ENCODE data around the gene CLEC20A.

GRCh38 chr1:178532392-178532791, 35.6 kb upstream of the CLEC20A start:
- peak; percentile 99 for TF ChIP-seq CTCF (IDR thresholded peaks at IDR 0.05)
- no peak for TF ChIP-seq ZFX (IDR thresholded peaks at IDR 0.05; ENCODE audit: borderline replicate concordance)
